Neural cell (in vitro differentiated cells): ENCODE results near the gene KRTDAP.

ENCODE experiments used
- EP300 ChIP-seq: fragments of 450-650 bp; conservative IDR thresholded peaks from 2 replicates; pipeline ENCODE4 v1.6.1; 2014; ENCODE audit warnings: antibody characterized with exemption, mild to moderate bottlenecking, moderate library complexity; ENCODE audit not compliant: poor library complexity, severe bottlenecking
- EZH2 ChIP-seq: fragments of 200-600, 300-800 bp; shearing (Covaris generic), sonication (generic); IDR thresholded peaks from 2 replicates; pipeline ENCODE4 v1.6.1; 2014; ENCODE audit warnings: antibody characterized with exemption, low read length, borderline replicate concordance, mild to moderate bottlenecking; ENCODE audit not compliant: insufficient read depth, poor library complexity, severe bottlenecking
- MXI1 ChIP-seq: fragments of 450-650 bp; conservative IDR thresholded peaks from 2 replicates; pipeline ENCODE4 v1.6.1; 2014; ENCODE audit warnings: antibody characterized with exemption, mild to moderate bottlenecking; ENCODE audit not compliant: poor library complexity, severe bottlenecking
- POLR2AphosphoS5 ChIP-seq: IDR thresholded peaks from 2 replicates; pipeline ENCODE4 v1.6.1; 2012
- RAD21 ChIP-seq: fragments of 450-650 bp; conservative IDR thresholded peaks from 2 replicates; pipeline ENCODE4 v1.6.1; 2014; ENCODE audit warnings: antibody characterized with exemption, mild to moderate bottlenecking, moderate library complexity
- TAF1 ChIP-seq: IDR thresholded peaks from 2 replicates; pipeline ENCODE4 v1.6.1; 2012; ENCODE audit warnings: low read depth
- TF ChIP-seq, protein P1 (sequence below): fragments of 450-650 bp; IDR thresholded peaks from 2 replicates; pipeline ENCODE4 v1.5.1; 2014; ENCODE audit warnings: antibody characterized with exemption, mild to moderate bottlenecking, moderate library complexity; ENCODE audit not compliant: poor library complexity, severe bottlenecking
- TF ChIP-seq, protein P2 (sequence below): IDR thresholded peaks from 2 replicates; pipeline ENCODE4 v1.6.1; 2012; ENCODE audit warnings: borderline replicate concordance

DNA sequence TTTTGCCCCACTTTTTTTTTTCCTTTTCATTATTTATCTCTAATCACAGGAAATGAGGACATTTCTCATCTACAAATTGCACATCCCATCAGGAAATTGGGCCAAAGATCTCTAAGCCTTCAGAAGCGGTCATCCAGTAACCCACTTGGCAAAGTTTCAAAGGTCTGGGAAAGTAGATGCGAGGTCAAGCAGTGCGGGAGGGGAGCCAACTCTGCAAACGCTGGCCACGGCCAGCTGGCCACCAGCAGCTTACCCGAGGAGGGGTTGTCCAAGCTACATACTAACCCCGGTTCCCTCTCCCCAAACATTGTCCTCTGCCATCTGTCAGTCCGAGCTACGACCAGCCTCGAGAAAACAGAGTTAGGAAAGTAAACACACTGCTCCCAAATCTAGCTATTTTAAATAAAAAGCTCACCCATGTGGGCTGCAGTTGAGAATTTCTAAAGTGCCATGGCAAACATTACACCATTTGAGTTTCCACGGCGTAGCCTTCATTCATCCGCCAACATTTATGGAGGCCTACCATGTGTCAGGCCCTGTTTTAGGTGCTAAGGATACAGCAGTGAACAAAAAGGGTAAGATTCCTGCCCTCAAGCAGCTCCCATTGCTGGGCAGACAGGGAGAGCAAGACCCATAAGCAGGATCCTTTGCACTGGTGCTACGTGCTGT is 30.7 kb downstream of the KRTDAP start:
- TF ChIP-seq, protein P1, sequence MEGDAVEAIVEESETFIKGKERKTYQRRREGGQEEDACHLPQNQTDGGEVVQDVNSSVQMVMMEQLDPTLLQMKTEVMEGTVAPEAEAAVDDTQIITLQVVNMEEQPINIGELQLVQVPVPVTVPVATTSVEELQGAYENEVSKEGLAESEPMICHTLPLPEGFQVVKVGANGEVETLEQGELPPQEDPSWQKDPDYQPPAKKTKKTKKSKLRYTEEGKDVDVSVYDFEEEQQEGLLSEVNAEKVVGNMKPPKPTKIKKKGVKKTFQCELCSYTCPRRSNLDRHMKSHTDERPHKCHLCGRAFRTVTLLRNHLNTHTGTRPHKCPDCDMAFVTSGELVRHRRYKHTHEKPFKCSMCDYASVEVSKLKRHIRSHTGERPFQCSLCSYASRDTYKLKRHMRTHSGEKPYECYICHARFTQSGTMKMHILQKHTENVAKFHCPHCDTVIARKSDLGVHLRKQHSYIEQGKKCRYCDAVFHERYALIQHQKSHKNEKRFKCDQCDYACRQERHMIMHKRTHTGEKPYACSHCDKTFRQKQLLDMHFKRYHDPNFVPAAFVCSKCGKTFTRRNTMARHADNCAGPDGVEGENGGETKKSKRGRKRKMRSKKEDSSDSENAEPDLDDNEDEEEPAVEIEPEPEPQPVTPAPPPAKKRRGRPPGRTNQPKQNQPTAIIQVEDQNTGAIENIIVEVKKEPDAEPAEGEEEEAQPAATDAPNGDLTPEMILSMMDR = no peak
- TF ChIP-seq EZH2 = no peak
- TF ChIP-seq, protein P2, sequence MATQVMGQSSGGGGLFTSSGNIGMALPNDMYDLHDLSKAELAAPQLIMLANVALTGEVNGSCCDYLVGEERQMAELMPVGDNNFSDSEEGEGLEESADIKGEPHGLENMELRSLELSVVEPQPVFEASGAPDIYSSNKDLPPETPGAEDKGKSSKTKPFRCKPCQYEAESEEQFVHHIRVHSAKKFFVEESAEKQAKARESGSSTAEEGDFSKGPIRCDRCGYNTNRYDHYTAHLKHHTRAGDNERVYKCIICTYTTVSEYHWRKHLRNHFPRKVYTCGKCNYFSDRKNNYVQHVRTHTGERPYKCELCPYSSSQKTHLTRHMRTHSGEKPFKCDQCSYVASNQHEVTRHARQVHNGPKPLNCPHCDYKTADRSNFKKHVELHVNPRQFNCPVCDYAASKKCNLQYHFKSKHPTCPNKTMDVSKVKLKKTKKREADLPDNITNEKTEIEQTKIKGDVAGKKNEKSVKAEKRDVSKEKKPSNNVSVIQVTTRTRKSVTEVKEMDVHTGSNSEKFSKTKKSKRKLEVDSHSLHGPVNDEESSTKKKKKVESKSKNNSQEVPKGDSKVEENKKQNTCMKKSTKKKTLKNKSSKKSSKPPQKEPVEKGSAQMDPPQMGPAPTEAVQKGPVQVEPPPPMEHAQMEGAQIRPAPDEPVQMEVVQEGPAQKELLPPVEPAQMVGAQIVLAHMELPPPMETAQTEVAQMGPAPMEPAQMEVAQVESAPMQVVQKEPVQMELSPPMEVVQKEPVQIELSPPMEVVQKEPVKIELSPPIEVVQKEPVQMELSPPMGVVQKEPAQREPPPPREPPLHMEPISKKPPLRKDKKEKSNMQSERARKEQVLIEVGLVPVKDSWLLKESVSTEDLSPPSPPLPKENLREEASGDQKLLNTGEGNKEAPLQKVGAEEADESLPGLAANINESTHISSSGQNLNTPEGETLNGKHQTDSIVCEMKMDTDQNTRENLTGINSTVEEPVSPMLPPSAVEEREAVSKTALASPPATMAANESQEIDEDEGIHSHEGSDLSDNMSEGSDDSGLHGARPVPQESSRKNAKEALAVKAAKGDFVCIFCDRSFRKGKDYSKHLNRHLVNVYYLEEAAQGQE = no peak
- TF ChIP-seq TAF1 = no peak
- no peak for TF ChIP-seq EP300
- no peak for TF ChIP-seq RAD21
- TF ChIP-seq MXI1 = no peak
- TF ChIP-seq POLR2AphosphoS5 = no peak
